B cell (primary cell): Measurements from ENCODE around the gene RAB39B.

Source experiments
- EZH2 ChIP-seq: IDR thresholded peaks from 2 replicates; pipeline ENCODE4 v1.6.1; 2012; ENCODE audit warnings: borderline replicate concordance, low read depth, mild to moderate bottlenecking, moderate library complexity, low read length; ENCODE audit not compliant: insufficient read depth, poor library complexity, severe bottlenecking
- TF ChIP-seq, protein P1 (sequence below): fragments of 200-600 bp; IDR thresholded peaks from one replicate; pipeline ENCODE4 v1.8.0; 2022; ENCODE audit warnings: antibody characterized with exemption, mild to moderate bottlenecking

DNA sequence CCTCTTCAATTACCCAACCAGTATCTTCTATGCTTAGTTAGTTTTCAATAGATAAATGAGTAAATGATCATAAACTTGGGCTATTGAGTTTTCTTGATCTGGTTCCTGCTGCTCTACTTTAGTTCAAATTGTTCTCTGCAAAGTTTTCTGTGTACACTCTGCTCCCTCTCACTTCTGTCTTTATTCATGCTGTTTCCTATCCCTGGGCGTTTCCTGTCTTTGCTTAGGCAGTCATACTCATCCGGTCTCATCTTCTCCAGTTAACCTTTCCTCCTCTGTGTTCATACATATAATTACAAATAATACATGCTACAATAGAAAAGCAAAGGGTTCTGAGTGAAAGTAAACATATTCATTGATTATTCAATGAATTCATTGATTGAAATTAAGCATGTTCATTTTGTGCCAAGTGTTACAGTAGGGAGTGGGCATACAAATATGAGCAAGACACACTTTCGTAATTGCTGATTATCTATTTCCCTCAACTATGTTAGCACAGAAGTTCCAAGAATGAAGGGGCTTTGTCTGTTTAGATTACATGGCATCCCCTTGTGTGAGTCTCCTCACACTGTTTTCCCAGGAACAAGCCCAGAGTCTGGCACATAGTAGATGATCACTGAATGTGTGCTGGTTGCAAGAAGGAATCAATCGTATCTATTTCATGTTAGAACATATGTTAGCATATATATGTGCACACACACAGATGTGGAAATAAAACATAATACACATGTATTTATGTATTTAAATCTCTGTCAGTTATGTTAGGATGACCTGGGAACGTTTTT, 1.1 kb downstream of the RAB39B start:
- no peak for TF ChIP-seq EZH2
- TF ChIP-seq, protein P1, sequence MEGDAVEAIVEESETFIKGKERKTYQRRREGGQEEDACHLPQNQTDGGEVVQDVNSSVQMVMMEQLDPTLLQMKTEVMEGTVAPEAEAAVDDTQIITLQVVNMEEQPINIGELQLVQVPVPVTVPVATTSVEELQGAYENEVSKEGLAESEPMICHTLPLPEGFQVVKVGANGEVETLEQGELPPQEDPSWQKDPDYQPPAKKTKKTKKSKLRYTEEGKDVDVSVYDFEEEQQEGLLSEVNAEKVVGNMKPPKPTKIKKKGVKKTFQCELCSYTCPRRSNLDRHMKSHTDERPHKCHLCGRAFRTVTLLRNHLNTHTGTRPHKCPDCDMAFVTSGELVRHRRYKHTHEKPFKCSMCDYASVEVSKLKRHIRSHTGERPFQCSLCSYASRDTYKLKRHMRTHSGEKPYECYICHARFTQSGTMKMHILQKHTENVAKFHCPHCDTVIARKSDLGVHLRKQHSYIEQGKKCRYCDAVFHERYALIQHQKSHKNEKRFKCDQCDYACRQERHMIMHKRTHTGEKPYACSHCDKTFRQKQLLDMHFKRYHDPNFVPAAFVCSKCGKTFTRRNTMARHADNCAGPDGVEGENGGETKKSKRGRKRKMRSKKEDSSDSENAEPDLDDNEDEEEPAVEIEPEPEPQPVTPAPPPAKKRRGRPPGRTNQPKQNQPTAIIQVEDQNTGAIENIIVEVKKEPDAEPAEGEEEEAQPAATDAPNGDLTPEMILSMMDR = no peak
